HPDE6-E6E7 (cell line): ENCODE results near the gene ENPP1.
"Not testable (repeated sequence)": the region's sequence is repeated elsewhere in the genome, so short reads cannot be mapped to it uniquely, and the experiment has no call there.

Source experiments
- DNase-seq: peaks from one replicate; pipeline ENCODE4 v3.0.0; 2011; ENCODE audit warnings: missing footprints; ENCODE audit errors: extremely low spot score

The ENPP1 gene

DNA sequence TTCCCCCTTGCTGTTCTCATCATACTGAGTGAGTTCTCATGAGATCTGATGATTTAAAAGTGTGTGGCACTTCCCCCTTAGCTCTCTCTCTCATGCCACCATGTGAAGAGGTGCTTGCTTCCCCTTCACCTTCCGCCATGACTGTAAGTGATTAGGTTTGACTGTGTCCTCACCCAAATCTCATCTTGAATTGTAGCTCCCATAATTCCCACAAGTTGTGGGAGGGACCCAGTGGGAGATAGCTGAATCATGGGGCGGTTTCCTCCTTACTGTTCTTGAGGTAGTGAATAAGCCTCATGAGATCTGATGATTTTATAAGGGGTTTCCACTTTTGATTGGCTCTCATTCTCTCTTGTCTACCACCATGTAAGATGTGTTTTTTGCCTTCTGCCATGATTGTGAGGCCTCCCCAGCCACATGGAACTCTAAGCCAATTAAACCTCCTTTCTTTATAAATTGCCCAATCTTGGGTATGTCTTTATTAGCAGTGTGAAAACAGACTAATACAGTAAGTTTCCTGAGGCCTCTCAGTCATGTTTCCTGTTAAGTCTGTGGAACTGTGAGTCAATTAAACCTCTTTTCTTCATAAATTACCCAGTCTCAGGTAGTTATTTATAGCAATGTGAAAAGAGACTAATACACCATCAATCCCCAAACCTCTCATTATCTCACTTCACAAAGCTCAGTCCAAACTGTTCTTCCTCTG is 108.4 kb downstream of the ENPP1 start:
- DNase-seq: not testable (repeated sequence)

DNA sequence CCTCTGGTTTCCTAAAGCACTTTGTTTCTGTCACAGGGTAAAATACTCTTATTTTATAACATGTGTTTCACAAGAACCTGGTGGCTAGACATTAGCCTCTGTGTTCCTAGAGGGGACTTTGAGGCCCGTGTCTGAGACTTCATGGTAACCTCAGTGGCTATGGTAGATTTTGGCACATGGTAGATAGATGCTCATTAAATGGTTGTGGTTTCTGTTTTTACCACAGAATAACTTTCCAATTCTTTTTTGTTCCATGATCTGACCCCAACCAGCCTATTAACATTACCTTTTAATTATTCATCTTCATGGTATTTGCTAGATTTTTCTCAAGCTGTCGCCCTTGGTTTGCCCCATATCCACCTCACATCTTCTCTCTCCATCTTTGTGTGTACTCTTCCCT is 109.0 kb downstream of the ENPP1 start:
- DNase-seq: no peak

DNA sequence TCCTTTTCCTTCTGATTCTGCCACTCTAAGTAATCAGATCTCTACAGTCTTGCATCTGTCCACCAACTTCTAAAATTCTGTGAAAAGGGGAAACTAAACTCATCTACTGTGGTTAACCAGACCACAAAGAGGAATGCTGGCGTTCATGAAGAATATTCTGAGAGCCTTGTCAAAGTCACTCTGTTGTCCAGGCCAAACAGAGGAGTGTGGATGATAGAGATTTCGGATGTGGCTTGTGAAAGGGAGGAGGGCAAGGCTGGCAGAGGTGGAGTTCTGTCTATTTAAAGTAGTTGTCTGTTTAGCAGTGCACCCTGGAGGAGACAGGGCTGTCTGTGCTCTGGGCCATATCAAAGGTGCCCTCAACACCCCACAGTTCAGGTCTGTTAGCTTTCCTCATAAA is 109.5 kb downstream of the ENPP1 start:
- no peak for DNase-seq

DNA sequence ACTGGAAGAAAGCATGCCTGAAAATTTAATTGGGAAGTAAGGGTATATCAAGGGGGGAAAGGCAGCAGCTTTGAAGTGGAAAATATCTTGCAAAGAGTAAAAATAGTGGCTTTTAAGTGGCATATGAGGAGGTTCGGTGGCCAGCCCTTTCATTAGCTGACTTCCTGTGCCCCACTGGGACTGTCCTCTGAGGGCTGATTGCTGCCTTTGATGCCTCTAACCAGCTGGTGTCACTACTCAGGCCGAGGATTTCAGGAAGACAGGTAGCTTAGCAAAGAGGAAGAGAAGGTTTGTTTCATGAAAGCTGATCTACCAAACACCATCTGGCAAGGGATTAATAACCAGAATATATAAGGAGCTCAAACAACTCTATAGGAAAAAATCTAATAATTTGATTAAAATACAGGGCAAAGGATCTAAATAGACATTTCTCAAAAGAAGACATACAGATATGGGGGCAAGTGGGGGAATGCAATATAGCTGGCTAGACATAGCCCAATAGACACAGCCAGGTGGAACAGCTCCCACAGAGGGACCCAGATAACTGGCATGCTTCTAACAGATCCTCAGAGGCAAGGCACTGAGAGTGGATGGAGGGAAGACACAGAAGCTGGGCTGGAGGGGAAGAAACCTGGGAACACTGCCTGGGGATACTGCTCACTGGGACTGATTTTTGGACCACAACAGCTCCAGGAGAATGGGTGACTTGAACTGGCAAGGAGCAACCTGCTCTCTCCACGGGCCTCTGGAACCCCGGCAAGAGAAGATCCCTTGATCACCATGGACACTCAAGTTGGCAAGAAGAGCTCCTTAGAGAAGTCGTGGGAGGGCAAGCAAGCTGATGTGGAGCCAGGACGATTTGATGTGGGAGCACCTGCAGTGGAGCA is 110.2 kb downstream of the ENPP1 start:
- DNase-seq: no peak

DNA sequence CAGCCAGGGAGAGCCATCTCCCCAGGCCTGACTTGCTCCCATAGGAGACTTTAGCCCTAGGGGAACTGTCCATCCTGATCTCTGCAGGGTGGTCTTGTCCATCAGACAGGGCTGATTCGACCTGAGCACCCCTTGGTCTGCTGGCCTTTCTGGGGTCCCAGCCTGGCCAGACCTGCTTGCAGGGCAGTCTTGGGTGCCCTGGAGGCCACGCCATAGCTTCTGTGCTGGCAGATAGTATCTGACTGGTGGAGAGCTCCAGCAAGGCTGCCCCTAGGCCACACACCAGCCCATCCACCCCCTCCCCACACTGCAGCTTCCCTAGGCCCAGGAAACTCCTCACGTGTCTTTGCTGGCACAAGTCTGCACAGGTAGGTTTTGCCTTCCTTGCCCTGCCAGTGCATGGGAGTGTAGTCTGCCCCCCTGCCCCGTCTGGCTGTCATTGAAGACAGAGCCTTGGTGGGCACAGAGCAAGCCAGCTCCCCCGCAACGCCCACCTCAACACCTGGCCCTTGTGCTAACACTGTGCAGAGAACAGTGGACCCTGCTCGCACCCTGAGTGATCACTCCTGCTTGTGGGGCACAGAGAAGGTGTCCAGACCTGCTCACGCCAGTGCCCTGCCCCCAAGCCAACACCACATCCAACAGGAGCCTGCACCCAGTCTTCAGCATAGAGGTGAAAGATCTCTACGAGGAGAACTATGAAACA is 111.0 kb downstream of the ENPP1 start:
- DNase-seq: no peak

DNA sequence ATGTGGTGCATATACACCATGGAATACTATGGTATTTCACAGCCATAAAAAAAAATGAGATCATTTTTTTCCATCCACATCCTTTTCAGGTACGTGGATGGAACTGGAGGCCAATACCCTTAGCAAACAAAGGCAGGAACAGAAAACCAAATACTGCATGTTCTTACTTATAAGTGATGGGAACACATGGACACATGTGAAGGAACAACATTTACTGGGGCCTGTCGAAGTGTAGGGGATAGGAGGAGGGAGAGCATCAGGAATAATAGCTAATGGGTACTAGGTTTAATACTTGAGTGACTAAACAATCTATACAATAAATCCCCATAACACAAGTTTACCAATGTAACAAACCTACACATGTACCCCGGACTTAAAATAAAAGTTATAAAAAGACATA is 112.8 kb downstream of the ENPP1 start:
- no peak for DNase-seq

DNA sequence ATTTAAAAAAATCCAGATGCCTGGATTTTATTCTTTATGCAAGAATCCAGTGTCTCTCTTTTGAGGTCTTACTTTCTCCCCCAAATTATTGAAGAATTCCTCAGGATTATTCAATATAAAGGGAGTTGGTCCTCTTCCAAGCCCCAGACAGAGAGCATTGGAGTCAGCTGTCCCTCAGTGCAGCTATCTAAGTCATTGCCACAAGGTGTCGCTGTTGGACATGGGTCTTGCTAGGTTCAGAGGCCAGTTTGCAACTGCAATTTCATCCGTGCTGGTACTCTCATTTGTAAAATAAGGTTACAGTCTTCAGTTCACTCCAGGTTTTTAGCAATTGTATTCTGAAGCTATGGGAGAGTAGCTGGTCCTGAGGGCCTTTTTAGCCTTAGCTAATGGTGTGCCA is 115.5 kb downstream of the ENPP1 start:
- no peak for DNase-seq

DNA sequence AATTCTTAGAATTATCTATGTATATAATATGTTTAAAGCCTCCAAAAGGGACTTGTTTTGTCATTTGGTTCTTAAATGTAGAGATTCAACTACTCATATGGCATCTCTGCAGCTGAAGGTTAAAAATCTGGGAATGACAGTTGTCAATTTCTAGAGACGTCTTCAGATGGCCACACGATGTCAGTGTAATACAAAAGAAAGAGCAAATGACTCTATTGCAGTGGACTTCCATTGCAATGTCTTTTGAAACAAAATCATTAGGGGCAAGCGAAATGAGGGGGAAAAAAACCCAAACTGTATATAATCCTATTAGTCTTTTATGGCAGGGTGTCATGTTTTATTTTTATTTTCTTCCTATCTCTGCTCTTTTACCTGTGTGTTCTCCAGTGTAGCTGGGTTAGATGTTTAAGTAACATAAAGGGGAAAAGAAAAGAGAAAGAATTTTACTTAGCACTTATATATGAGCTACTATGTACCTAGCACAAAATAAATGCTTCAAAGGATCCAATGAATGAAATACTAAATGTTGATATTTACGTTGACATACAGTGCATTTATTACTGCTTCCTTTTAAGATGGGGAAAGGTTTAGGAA is 117.2 kb downstream of the ENPP1 start:
- no peak for DNase-seq

DNA sequence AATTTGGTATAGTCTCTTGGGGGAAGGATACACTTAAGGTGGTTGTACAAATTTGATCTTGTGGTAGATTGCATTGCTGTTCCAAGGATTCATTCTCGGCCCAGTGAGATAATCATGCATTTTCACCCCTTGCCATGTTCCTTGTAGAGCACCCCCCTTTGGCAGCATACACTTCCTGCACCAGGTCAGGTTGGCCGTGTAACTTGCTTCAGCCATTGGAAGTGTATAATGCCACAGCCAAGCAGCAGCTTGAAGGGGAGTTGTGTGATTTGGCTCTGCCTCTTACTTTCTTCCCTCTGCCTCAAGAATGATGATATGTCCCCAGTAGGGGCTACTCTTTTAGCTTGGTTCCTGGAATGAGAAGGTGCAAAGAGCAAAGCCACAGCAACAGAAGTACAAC is 121.4 kb downstream of the ENPP1 start:
- DNase-seq: no peak

DNA sequence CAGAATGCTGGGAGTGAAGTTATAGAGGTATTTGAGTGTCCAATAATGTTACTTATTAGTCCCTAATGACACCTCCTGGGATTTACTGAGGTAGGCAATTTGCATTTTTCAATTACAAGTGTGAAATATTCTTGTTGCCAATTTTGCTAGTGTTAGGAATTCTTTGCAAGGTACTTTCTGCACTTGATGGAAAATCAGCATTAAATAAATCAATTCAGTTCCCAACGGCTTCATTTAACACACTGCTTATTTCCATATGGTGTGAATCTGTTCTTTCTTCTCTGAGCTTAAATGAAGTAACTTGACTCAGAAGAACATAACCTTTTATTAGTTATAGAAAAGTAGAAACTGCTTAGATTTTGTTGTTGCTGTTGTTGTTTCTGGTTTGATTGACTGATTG is 122.2 kb downstream of the ENPP1 start:
- DNase-seq: no peak

DNA sequence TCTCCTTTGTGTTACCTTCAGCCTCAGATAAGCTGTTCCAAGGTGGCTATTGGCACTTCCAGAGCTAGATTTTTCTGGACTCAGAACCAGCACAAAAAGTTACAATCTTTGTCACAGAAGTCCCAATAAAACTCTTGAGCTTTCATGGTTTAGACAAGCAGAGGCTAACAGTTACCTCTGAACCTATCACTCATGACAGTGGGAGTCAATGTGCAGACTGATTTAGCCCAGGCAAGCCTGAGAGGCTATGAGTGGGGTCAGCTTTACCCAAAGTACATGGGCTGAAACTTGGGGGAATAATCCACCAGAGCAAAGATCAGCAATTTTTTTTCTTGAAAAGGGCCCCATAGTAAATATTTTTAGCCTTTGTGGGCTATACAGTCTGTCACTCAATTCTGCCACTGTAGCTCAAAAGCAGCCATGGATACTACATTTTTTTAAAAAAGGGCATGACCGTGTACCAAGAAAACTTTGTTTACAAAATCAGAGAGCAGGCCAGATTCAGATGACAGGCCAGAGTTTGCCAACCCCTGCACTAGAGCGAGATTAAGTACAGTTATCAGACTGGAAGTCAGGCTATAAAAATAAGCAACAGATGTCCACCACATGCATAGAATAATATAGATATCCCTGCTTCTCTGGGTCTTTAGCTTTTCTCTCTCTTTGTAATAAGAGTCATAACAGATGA is 123.4 kb downstream of the ENPP1 start:
- DNase-seq: no peak

DNA sequence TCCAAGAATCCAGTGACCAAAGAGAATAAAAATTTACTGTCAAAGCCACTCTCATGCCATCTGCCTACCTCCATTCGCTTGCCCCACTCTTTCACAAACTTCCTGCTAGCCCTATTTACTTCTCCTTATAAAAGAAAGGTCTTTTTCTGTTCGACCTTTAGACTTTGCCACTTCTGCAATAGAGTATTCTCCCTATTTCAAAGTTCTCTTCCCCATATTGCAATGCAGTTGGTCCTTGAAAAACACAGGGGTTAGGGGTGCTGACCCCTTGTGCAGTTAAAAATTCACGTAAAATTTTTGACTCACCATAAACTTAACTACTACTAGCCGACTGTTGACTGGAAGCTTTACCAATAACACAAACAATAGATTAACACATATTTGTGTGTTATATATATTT is 128.3 kb downstream of the ENPP1 start:
- DNase-seq: no peak

DNA sequence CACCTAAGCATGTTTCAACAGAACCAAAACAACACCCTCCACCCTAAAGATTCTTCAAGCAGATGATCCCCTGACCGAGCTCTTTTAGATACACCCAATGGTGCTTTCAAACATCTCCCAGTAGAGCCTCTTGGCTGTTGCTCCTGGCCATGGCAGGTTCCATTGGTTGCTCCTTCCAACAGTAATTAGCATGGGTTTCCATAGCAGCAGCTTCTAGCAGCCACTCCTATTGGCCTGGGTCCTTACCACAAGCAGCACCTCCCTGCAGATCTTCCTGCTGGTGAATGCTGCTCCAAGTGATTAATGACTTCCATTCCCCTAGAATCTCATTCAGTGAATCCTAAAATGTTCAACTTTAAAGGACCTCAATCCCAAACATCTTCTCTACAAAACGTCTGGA is 129.4 kb downstream of the ENPP1 start:
- no peak for DNase-seq

DNA sequence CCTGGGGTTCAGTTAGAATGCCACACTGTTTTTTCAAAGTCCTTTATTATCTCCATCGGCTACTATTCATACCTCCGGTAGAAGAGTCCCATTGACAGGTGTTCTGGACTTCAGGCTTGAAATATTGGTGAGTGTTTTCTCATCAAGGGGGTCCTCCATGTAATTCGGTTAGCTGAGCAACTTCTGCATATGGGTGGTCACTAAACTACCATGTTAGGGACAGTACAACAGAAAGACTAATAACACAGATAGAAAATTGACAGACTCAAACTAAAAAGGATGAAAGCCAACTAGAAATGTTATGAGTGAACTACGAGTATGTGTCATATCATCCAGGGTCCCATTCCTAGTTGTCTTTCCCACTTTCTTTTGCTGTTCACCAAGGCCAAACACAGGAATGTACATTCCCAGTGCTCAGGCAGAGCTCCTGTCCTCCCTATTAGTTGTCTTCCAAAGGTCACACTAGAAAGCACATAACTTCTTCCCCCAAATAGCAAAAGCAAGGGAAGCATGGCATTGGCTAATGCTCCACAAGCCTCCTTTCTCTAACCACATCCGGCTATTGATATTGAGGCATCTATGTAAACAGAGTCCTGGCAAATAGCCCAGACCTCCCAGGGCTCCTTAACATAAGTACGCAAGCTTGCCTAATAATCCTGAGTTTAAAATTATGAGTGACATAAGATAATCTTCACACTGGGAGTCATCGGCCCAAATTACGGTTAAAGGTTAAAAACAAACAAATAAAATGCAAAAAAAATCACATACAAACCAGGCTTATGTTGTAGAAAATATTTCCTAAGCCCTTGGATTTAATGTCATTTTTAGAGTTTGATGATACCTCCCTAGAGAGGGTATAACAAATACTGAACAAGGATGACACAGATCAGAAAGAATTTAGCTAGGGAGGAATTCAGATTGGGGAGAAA is 130.1 kb downstream of the ENPP1 start:
- DNase-seq: no peak
